ENCODE measurements around the gene PPCS. TPM values are rescaled to one million over a fixed set of nuclear protein-coding genes. Genes with fewer than 3 reads are reported as not detected.

PPCS gene
- total and polyA plus RNA-seq, 2 of the 8 experiments (the other 6 are each of a cell fraction or from before 2014, with no cell fraction given): 24.5 to 35.3 TPM

GRCh38 chr1:42418516-42418915, 37.8 kb upstream of the PPCS start:
- no peak overlapping the region for H3K18ac ChIP-seq (ENCODE audit: extremely low read depth, low read length)
- no peak overlapping the region for H4K8ac ChIP-seq (ENCODE audit: extremely low read depth, insufficient read depth, low read length)
- H3K14ac ChIP-seq (ENCODE audit: insufficient read length): no peak overlapping the region
- no peak overlapping the region for H3K23ac ChIP-seq (ENCODE audit: insufficient read length)
- peaks cover 0 to 10% (median 5%) of the 10 kb centered on the region in 4 experiments; a peak in 3 of 7 replicates for H3K4me1 ChIP-seq (replicated peaks in 1 of 4; ENCODE audit: control insufficient read depth in 3 of 4, insufficient read depth in 4 of 4, low read length in 3 of 4)
- no peak overlapping the region for H4K5ac ChIP-seq (ENCODE audit: insufficient read length, low read depth, low read length)
- H4K91ac ChIP-seq (replicated peaks; ENCODE audit: insufficient read length, low read length): no peak overlapping the region
- H3K56ac ChIP-seq (replicated peaks; ENCODE audit: insufficient read length, low read depth, low read length): no peak overlapping the region
- no peak overlapping the region for H2BK15ac ChIP-seq (ENCODE audit: low read length)
- peak overlapping the region in 1 of 4 experiments; percentile 15; a peak in 1 of 8 replicates for H3K4me3 ChIP-seq (ENCODE audit: extremely low read depth in 1 of 4, insufficient read depth in 2 of 4, low read depth in 3 of 4, low read length in 4 of 4)
- FAIRE-seq: peak; percentile 79
- H3K4ac ChIP-seq (replicated peaks; ENCODE audit: insufficient read length, low read depth, low read length): no peak overlapping the region
- H3K27me3 ChIP-seq (replicated peaks in 1 of 4; ENCODE audit: control insufficient read depth in 3 of 4, extremely low read depth in 1 of 4, insufficient read depth in 3 of 4, low read length in 3 of 4): no peaks in the 10 kb centered on the region
- H2AFZ ChIP-seq (ENCODE audit: low read length): no peak overlapping the region
- H3K79me2 ChIP-seq (ENCODE audit: control insufficient read depth in 1 of 2, insufficient read depth in 2 of 2, low read length in 2 of 2): no peaks in the 10 kb centered on the region
- no peaks in the 10 kb centered on the region for H4K20me1 ChIP-seq (replicated peaks in 1 of 2; ENCODE audit: control insufficient read depth in 1 of 2, insufficient read depth in 2 of 2, low read length in 2 of 2)
- no peak overlapping the region for H2AK5ac ChIP-seq (ENCODE audit: low read depth, low read length)
- WGBS, 2 experiments (ENCODE audit: extremely low coverage in 1 of 2, insufficient coverage in 1 of 2, insufficient read length in 1 of 2, insufficient replicate concordance in 2 of 2, low coverage in 1 of 2, low lambda C conversion rate in 2 of 2, missing lambda C conversion rate in 1 of 2): 60% methylated on average over 1 of the region's 1 CpG; no CpG with 5 or more reads in 1 of the 2 experiments
- H3K23me2 ChIP-seq (ENCODE audit: low read depth, low read length): no peaks in the 10 kb centered on the region
- POLR2A ChIA-PET (ENCODE audit: partially characterized antibody): interaction anchor here (1.1 to 1.7 kb wide), 3 partner anchors 9 to 19 kb away, joined by 3 to 6 read pairs (median 3); no protein-coding TSS in a partner anchor
- H3K9me3 ChIP-seq (ENCODE audit: insufficient read depth in 2 of 2, low read depth in 1 of 2, low read length in 1 of 2): no peaks in the 10 kb centered on the region
- no peaks in the 10 kb centered on the region for H3K79me1 ChIP-seq (ENCODE audit: low read depth, low read length)
- no peak overlapping the region for H2BK120ac ChIP-seq (replicated peaks; ENCODE audit: low read depth, low read length)
- CTCF ChIA-PET (ENCODE audit: partially characterized antibody): interaction anchor here (0.6 to 1.5 kb wide), 2 partner anchors 12 to 479 kb away, joined by 3 to 4 read pairs; no protein-coding TSS in a partner anchor
- H2BK20ac ChIP-seq (ENCODE audit: low read length): no peak overlapping the region
- no peak overlapping the region for H3K27ac ChIP-seq (ENCODE audit: low read depth, low read length)
- no peak overlapping the region for H2BK12ac ChIP-seq (ENCODE audit: low read depth, low read length)
- no peaks in the 10 kb centered on the region for H3K36me3 ChIP-seq (ENCODE audit: control insufficient read depth in 2 of 4, insufficient read depth in 4 of 4, low read length in 3 of 4)
- no peak for DNase-seq (ENCODE audit: low read depth in 1 of 2, low spot score in 2 of 2)
- H3K4me2 ChIP-seq (ENCODE audit: insufficient read depth in 1 of 2, low read depth in 2 of 2, low read length in 2 of 2): peak overlapping the region; percentile 10 to 41; a peak in 1 of 4 replicates
- H2BK5ac ChIP-seq (ENCODE audit: low read depth, low read length): no peak overlapping the region
- H3K9ac ChIP-seq (replicated peaks in 1 of 4; ENCODE audit: extremely low read depth in 1 of 4, low read depth in 3 of 4, low read length in 3 of 4): no peak overlapping the region
- TF ChIP-seq MAX (IDR thresholded peaks at IDR 0.05): no peak
- TF ChIP-seq RAD21 (IDR thresholded peaks at IDR 0.05 in 1 of 2, conservative IDR thresholded peaks at IDR 0.05 in 1 of 2; ENCODE audit: low read depth in 2 of 2, low read length in 2 of 2): no peak
- TF ChIP-seq CHD1 (IDR thresholded peaks at IDR 0.05; ENCODE audit: low read depth, low read length): no peak
- no peak for TF ChIP-seq TAF1 (IDR thresholded peaks at IDR 0.05; ENCODE audit: low read depth, low read length)
- TF ChIP-seq SIRT6 (IDR thresholded peaks at IDR 0.05; ENCODE audit: low read length): no peak
- TF ChIP-seq JUND (IDR thresholded peaks at IDR 0.05; ENCODE audit: low read length): no peak
- no peak for TF ChIP-seq ATF3 (IDR thresholded peaks at IDR 0.05; ENCODE audit: insufficient read depth, low read depth, low read length)
- no peak for TF ChIP-seq HDAC2 (IDR thresholded peaks at IDR 0.05; ENCODE audit: borderline replicate concordance in 1 of 2, low read depth in 2 of 2, low read length in 2 of 2)
- no peak for TF ChIP-seq SIN3A (conservative IDR thresholded peaks at IDR 0.05 in 1 of 2, IDR thresholded peaks at IDR 0.05 in 1 of 2; ENCODE audit: low read depth in 1 of 2, low read length in 2 of 2)
- TF ChIP-seq GTF2F1 (IDR thresholded peaks at IDR 0.05; ENCODE audit: borderline replicate concordance, low read depth, low read length): no peak
